NCI-H1417 treated with DMSO at 0.1 percent for 48 hours (cell line): ENCODE data around the gene ZNF785.
"Not testable (repeated sequence)": the region's sequence is repeated elsewhere in the genome, so short reads cannot be mapped to it uniquely, and the experiment has no call there.

Experiments
- DNase-seq: peaks from one replicate; lab custom pipeline; 2025; lab: John Stamatoyannopoulos, UW

The ZNF785 gene

DNA sequence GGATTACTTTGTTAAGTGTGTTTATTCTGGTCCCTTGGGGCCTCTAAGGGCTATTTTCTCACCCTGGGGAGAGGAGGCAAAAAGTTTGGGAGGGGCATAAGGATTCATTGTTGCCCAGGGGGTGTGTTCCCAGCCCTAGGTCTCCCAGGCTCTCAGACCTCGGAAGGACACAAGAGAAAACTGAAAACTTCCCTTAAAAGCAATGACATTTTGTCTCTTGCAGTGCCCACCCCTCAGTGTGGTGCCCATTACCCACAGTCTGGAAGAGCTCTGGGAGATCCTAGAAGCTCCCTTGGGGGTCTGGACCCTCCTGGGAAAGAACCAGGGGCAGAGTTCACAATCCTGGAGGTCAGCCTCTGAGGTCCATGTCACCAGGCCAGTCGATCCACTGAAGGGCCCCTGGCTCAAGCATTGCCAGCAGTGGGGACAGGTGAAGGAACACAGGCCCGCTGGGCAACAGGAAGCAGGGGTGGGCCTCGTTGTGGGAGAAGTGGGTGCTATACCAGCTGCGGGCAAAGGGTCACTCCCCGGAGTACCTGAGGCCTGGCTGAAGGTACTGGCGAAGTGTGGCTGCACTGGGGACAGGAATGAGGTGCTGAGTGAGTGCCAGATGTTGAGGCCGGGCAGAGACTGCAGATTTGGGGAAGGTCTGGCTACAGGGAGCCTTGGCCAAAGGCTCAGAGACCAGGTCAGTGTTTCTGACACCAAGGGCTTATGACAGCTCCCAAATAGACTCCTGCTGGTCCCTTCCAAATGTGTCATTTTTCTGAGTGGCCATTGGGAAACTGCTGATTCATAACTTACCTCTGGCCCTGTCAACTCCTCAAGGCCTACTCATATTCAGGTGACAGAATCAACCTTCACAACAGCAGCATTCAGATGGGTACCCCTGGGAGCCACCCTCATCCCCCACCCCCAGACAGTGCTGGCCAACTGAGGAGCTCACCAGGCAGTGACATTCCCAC is 46.2 kb downstream of the ZNF785 start:
- no peak for DNase-seq

DNA sequence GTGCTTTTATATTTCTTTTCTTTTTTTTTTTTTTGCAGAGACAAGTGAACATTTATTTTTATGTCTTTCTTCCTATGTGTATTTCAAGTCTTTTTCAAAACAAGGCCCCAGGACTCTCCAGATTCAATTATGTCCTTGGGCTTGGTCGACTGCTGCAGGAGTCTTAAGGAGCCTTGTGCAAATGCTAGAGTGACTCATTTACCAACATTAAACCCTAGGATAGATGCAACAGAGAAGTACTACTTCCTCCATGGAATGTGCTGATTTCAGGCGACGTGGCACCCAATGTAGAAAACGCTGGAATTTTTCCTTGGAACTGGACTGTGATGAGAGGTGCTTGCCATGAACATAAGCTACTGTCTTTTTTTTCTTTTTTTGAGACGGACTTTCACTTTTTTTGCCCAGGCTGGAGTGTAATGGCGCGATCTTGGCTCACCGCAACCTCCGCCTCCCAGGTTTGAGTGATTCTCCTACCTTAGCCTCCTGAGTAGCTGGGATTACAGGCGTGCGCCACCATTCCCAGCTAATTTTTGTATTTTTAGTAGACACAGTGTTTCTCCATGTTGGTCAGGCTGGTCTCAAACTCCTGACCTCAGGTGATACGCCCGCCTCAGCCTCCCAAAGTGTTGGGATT is 49.0 kb downstream of the ZNF785 start:
- not testable (repeated sequence) for DNase-seq

DNA sequence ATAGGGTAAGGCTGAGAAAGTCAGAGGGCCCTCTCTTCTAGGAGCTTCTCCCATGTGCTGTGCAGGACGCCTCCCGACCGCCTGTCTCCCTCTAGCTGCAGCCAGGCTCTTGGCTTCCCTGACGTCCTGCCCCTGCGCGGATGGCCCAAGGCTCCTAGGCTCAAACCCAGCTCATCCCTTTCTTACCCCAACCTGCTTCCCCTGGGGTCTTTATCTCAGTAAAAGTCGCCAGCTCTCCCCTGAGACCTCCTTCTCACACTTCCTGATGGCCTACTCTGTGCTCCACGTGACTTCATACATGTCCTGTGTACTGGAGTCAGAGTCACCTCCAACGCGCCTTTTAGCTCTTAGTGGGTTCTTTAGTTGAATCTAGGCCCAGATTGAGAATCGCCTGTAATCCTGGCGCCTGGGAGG is 49.7 kb downstream of the ZNF785 start:
- peak; percentile 6 for DNase-seq

DNA sequence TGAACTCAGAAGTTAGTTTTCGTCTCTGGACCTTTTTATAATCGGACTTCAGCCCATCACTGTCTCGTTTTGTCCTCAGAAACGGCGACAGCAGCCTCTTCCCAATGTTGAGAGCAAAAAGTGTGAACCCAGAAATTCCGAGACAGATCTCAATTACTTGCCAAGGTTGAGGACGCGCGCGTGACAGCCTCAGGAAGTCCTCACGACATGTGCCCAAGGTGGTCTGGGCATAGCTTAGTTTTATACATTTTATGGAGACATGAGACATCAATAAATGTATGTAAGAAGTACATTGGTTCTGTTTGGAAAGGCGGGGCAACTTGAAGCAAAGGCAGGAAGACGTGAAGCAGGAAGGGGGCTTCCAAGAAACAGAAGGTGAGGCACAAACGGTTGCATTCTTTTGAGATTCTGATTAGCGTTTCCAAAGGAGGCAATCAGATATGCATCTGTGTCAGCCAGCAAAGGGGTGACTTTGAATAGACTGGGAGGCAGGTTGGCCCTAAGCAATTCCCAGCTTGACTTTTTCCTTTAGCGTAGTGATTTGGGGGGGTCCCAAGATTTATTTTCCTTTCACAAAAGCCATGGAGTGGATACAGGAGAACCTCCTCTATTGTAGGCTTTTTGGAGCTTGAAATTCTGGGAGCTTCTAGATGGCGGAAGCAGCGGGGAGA is 50.3 kb downstream of the ZNF785 start:
- DNase-seq, result no peak

DNA sequence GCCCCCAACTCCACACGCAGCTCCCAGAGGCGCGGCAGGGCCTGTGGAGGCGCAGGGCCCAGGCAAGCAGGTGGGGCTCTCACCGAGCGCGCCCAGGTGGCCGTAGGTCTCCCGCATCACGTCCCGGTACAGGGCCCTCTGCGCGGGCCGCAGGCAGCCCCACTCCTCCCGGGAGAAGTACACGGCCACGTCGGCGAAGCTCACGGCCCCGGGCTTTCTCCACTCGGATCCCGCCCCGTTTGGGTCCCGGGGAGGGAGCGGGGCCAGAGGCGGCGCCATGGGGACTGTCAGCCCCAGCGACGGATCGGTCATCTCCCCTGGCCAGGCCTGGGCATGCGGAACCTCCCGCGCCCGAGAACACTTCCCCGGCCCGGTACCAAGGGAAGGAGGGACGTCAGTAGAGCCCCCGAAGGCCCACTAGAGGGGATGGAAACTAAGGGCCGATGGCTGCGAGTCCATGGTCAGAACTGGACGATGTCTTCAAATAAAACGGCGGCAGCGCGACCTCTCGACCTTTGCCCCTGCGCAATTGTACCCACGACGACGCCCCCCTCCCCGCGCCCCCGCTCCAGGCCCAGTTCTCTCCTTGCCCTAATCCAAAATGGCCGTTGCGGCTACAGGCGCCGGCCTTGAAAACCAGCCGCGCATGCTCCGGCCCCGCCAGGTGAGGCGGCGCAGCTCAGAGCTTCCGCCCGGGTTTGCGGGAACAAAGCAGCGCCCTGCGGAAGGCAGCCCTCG is 51.0 kb downstream of the ZNF785 start, which contains the start of gene ZNF747:
Gene ZNF747, minus strand, starts transcription at position 491 of the 738 bp plus-strand sequence. Its CDS starts 179 bp downstream, at position 312.
- DNase-seq, result peak; percentile 51

DNA sequence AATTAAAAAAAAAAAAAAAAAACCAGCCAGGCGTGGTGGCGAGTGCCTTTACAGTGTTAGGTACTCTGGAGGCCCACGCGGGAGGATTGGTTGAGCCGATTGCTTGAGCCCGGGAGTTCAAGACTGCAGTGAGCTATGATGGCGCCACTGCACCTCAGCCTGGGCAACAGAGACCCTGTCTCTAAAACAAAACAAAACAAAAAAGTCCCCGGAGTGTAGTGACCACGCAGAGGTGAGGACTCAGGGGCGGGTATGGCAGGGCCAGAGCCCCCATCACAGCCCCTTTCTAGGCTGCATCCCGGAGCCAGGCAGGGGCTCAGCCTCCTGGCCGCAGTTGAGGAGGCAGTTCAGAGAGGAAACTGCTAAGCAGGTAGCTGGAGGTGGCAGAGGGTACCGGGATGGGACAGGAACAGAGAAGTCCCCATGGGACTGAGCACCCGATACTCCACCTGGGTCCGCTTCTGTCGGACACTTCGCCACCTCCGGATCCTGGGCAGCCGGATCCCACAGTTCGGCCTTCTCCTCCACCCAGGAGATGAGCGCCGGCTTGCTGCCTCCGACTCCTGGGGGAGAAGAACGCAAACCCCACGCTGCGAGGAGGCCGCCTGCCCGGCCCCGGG is 51.6 kb downstream of the ZNF785 start:
- DNase-seq, result no peak

DNA sequence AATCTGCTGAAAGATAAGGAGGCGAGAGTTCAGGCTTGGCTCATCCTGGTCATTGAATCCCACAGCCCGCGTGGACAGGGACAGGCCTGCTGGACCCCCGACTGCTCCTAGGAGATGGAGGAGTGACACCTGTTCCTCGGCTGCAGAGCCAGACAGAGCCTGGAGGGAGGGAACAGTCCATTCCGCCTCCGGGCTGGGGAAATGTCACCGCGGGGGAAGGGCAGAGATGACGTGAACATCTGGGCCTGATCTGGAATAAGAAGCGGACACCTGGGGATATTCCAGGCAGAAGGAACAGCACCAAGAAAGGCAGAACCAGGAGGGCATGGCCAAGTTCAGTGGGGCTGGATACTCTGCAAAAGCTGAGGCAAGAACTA is 52.4 kb downstream of the ZNF785 start:
- no peak for DNase-seq

DNA sequence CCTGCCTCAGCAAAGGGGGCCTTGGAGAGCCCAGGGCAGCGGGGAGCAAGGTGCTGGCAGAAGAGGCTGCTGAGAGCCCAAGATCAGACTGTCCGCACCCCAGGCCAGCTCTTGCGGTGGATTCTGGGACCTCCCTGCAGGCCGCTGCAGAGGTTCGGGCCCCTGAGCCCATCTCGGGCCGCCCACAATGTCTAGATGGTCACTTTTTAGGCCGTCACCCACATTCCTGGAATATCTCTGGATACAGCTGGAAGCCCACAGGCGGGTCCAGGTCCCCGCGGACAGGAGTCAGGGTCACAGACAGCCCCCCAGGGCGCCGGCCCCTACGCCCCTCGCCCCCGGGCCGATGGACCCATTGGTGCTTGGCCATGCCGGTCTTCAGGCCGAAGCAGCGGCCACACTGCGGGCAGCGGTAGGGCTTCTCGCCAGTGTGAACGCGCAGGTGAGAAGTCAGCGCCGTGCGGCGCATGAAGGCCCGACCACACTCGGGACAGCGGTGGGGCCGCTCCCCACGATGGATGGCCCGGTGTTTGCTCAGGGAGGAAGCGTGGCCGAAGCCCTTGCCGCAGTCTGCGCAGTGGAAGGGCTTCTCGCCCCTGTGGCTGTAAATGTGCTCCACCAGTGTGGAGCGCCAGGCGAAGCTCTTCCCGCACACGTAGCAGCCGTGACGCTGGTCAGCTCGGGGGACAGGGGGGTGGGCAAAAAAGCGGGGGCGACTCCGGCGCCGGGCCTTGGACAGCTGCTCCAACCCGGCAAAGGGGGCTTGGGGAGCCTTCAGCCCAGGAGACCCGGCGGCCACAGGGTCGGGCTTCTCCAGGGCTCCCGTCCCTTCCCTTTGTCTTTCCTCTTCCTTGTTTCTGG is 53.0 kb downstream of the ZNF785 start:
- no peak for DNase-seq
